Ecto neural progenitor cell (in vitro differentiated cells): ENCODE results near the gene TNFRSF14.
"Not testable (repeated sequence)": the region's sequence is repeated elsewhere in the genome, so short reads cannot be mapped to it uniquely, and the experiment has no call there.

Experiments used
- DNase-seq: peaks from one replicate; pipeline ENCODE4 v3.0.0-alpha.2; 2018; ENCODE audit warnings: low spot score

The TNFRSF14 gene

DNA sequence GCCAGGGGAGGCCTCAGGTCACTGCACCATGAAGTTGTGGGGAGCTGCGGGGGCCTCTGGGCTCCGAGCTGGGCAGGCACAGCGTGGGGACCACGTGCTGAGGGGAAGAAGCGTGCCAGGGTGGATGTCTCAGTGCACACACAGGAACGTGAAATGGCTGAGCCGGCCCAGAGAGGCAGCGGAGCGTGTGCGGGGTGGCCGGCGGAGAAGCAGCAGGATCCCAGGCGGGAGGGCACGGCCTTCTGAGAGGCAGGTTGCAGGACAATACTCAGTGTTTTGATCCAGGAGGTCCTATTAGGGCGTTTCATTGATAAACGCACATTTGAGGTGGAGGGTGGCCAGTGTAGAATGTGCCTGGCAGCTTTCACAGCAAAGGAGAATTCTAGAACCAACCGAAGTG lies 12.9 kb downstream of the TNFRSF14 start:
- no peak for DNase-seq

DNA sequence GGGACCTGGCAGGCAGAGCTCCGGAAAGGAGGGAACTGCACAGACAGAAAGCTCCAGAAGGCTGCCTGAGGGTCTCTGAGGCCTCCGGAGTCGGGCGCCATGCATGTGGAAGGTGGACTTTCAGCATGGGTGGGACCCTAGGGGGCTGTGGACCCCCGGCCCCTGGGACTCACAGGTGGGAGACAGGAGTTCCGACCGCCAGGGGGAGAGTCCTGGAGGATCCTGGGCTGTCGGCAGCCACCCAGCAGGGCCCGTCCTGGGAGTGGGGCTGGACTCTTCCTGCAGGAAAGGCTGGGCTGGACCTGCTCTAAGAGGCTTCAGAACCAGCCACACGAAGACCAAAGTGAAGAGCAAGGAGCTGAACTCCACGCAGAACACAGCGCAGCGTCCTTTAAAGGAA lies 13.5 kb downstream of the TNFRSF14 start:
- DNase-seq, result not testable (repeated sequence)

DNA sequence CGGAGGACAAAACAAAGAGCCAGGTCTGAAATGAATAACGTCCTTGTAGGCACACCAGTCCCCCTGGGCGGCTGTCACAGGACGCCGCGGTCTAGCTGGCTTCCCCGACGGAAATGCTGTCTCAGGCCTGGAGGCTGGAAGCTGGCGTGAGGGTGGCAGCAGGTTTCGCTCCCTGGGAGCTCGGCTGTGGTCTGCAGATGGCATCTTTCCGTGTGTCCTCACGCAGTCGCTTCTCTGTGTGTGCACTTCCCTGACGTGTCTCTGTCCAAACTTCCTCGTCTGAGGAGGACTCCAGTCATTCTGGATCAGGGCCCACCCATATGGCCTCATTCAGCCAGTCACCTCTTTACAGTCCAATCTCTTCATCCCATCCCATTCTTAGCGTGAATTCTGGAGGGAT lies 14.2 kb downstream of the TNFRSF14 start:
- DNase-seq, result no peak

DNA sequence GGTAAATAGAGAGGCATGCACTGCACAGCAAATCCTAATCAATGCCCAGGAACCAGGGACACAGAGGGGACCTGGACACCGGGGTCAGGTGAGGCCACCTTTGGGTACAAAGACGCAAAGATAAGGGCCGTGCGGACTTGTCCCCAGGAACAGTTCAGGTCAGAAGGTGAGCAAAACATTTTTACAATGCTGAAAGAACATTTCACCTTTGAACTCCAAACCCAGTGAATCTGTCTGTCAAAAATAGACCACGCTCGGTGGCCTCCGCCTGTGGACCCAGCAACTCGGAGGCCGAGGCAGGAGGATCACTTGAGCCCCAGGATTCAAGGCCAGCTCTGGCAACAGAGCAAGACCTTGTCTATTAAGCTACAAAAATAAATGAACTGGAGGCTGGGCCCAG lies 15.2 kb downstream of the TNFRSF14 start:
- no peak for DNase-seq

DNA sequence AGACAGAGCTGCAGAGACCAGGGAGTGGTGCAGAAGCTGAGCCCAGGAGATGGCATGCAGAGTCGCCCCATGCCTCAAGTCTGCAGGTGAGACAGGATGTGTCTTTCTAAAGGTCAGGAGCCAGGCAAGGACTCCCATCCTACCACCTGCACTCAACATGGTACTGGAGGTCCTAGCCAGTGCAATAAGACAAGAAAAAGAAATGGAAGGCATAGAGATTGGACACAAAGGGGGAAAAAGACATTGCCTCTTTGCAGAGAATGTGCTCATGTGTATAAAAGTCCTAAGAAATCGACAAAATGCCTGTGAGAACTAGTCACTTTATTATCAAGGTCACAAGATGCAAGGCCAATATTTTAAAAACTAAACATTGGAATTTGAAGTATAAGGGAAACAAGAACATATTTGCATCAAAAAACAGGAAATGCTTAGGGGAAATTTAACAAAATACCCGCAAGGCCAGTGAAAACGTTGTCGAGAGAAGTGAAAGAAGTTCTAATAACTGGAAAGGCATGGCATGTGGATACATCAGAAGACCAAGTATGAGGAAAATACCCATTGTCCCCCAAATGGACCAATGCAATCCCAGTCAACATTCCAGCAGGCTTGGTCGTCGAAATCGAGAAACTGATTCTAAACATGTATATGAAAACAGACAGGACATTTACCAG lies 17.2 kb downstream of the TNFRSF14 start:
- no peak for DNase-seq

DNA sequence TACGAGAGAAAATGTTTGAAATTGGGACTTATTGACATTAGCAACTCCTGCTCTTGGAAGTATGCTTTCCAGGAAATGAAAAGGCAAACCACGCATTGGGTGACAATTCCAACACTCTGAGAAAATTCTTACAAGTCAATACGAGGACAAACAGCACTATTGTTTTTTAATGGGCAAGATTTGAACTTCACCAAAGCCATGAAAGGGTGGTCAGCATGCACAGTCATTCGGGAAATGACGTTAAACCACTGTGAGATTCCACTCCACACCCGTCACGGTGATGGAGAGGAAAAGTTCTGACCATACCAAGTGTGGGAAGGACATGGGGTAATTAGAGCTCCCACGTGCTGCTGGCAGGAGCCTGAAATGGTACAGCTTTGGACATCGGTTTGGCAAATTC lies 18.2 kb downstream of the TNFRSF14 start:
- no peak for DNase-seq

DNA sequence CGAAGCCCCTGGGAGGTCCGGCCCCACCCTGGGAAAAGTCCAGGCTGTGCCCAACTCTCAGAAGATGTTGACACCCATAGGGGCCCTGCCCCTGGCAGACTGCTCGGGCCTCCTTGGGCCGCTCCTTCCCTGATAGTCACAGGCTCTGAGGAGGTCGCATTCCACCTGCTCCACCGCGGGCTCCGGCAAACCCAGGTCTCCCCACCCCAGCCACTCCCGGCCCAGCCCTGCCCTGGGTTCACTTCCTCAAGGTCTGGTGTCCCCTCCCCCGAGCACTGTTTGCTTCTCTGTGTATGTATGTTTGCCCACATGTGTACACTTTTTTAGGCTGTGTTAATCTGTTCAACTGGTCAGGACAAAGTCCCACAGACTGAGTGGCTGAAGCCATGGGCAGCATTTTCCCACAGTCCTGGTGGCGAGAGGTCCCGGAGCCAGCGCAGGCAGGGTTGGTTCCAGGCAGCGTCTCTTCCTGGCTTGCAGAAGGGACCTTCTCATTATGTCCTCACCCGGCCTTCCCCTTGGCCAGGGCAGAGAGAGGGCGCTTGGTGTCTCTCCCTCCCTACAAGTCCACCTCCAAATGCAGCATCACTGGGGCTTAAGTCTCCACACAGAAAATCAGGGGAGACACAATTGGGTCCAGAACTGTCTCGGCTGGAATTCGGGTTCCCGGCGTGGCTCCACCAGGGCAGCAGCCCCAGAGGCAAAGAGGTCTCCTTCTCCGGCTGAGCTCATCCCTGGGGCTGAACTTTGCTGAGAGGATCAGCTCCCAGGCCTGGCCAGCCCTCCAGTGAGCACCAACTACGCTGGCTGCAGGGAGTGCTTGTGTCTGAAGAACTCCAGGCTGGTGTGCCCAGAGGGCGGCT lies 19.9 kb downstream of the TNFRSF14 start:
- no peak for DNase-seq

DNA sequence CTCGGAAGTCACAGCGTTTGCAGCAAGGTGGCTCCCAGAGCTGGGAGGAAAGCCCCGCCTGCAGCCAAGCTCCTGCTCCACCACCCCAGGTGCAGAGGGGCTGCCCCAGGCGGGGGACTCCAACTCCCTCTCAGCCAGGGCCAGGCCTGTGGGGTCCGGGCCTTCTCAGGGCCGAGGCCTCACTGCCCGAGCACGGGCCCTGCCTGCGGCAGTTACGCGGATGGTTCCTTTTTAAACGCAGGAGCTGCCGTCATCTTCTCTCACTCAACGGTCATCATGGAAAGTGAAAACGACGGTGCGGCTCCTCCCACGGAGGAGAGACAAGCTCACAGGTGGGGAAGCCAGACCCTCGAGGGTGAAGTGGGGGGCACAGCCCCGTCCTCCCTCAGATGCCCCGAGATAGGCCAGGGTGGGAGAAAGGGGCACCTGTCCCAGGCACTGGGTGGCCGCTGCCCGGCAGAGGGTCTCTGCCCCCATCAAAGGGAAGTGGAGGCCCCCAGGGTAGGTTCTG lies 21.4 kb downstream of the TNFRSF14 start:
- not testable (repeated sequence) for DNase-seq

DNA sequence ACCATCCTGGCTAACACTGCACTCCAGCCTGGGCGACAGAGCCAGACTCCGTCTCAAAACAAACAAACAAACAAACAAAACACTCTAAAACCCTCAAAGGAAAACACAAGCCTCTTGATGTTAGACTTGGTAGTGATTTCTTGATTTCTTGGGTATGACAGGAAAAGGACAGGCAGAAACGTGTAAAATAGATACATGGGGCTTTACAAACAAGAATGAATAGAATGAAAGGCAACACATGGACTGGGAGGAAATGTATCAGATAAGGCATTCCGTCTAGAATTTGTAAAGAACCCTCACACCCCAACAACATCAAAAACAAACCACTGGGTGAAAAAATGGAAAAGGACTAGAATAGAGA lies 22.6 kb downstream of the TNFRSF14 start:
- DNase-seq, result no peak

DNA sequence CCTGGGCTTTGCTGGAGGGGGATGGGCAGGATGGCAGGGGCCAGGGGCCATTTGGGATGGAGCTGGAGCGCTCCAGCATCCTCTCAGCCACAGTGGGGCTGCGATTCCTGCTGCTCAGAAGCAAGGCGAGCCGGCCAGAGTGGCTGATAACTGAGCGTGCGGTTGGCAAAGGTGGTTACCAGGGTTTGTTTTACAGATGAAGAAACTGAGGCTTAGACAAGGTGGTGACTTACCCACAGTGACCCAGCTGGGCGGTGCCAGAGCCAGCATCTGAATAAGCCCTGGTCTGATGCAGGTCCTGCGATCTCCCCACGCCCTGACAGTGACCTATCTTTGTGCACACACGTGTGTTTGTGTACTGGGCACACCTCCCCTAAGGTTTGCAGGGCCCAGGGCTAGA lies 24.5 kb downstream of the TNFRSF14 start:
- DNase-seq, result no peak

DNA sequence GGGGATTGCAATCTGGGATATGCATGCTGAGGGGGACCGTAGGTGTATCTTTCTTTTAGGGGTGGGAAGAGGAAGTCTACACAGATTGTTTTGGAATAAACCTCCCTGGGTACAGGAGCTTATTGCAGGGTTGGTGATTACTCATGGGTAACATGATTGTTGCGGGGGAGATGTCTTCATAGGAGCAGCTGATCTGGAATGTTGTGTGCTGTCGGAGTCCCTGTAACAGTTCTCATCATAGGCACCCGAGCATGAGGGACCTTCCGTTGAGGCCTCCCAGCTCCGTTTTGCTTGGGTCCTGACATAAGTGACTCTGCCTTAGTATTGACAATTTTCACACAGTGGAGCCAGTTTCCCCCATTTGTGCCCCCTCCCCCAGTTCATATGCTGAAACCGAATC lies 26.2 kb downstream of the TNFRSF14 start:
- no peak for DNase-seq

DNA sequence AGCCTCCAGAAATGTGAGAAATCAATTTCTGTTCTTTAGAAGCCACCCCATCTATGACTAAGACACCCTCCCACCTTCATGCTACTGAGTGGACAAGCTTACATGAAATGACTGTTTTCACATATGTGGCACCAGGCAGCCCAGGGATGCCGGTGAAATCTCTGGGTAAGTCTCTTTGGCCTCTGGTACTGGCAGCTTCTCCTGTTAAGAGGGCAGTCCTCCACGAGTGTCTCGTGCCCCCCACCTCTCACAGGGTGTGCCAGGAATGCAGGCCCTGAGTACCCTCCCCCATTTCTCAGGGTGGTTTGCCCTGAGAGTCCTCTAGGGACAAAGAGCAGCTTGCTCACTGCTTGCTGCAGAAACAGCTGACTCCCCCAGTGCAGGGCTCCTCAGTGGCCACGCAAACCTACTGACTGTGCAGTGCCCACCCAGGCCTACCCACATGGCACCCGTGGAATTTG lies 27.2 kb downstream of the TNFRSF14 start:
- no peak for DNase-seq

DNA sequence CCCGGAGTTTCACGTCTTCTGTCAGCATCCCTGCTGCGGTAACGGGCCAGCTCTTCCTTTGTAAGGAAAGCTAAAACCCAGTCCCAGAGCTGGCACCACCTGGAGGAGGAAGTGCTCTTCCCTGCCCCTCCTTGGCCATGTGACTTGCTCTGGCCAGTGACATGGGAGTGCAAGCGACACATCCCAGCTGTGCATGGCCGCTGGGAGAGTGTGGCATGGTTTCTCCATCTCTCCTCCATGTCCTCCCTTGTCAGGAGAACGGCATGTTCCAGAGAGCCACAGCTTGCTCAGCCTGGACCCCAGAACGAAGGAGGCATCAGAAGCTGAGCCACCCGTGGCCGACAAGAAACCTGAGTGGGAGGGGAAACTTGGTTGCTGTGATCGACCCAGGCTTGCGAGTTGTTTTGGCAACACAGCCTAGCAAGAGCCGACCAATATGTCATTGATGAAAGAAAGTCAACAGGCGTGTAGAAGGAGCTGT lies 27.7 kb downstream of the TNFRSF14 start:
- DNase-seq, result no peak

DNA sequence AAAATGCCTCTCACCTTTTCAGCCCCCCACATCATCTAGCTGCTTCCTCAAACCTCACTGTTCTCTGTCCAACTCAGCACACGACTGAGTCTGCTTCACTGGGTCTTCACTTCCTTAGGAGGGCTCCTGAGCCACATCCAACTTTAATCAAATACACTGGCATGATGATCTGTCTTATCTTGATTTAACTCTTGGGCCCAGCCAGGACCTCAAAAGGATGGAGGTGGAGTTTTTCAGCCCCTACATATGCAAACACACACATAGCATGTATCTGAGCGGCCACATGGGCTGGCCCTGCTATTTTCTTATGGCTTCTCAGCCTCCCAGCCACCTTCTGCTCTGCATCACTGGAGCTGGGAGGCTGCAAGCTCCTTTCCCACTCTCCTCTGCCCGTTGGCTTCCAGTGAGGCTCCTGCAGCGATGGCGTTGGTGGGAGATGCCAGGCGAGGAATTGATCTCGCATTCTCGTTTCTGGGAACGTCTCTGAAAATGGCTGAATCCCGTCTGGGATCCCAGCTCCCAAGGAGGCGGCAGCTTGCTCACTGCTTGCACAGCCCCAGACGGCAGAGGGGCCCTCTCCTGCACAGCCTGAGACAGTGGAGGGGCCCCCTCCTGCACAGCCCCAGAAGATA lies 28.6 kb downstream of the TNFRSF14 start:
- DNase-seq, result no peak

DNA sequence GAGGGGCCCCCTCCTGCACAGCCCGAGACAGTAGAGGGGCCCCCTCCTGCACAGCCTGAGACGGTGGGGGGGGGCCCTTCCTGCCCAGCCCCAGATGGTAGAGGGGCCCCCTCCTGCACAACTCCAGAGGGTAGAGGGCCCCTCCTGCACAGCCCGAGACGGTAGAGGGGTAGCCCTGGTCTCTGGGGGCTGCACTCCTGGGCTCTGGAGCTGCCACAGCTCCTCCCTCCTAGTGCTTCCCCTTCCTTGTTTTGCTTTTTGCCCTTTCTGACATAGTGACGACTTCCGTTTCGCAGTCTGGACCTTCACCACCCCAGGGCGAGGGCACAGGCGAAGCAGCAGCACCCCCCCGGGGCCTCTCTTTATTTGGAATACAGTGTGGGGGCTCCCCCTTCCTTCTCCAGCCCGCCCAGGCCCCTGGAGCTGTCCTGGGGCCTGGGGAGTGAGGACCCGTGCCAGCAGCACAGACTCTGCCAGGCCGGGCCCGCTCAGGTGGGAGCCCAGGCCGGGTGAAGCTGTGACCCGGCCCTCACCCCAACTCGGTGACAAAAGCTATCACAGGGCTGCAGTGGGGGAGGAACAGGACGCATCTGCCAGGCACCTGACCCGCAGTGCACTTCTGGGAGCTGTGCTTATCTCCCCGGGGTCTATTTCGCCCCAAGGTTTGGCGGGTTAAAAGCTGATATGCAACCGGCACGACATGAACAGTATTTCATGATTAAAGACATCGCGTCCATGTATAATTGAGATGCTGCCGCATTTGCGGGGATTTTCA lies 29.3 kb downstream of the TNFRSF14 start:
- no peak for DNase-seq

DNA sequence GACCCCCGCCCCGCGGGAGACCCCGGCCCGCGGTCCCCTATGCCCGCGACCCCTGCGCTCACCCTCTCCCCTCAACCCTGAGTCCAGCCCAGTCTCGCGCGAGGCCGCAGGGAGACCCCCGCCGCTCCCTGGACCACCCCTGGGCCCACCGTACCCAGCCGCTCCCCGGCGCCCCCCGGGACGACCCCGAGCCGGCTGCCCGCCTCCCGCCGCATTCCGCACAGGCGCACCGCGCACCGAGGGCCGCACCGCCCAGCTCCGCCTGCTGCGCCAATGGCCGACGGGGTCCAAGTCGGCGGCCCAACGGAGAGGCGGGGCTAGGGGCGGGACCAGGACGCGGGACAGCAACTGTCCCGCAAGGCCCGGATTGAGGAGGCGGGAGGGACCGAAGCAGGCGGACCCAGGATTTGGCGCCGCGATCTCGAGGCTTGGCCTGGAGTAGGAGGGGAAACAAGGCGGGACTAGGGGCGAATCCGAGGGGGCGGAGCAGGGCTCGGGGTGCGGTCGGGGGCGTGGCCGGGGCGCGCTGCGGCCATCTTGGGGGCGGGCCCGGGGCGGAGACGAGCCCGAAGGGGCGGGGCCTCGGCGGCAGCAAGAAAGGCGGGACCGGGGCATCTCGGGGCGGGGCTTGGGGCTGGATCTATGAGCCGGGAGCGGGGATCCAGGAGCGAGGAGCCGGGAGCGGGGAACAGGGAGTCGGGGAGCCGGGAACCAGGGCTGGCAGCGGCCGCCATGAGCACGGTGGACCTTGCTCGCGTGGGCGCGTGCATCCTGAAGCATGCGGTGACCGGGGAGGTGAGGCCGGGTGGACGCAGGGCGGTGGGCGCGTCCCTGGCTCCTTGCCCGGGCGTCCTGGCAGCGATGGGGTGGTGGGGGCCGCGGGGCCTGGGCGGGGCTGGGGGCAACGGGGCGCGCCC lies 30.2 kb downstream of the TNFRSF14 start, which contains the start of gene PRXL2B:
Gene PRXL2B, plus strand, starts transcription at position 624 of the 917 bp plus-strand sequence. Its CDS starts 109 bp downstream, at position 733.
- peak; percentile 100 for DNase-seq

DNA sequence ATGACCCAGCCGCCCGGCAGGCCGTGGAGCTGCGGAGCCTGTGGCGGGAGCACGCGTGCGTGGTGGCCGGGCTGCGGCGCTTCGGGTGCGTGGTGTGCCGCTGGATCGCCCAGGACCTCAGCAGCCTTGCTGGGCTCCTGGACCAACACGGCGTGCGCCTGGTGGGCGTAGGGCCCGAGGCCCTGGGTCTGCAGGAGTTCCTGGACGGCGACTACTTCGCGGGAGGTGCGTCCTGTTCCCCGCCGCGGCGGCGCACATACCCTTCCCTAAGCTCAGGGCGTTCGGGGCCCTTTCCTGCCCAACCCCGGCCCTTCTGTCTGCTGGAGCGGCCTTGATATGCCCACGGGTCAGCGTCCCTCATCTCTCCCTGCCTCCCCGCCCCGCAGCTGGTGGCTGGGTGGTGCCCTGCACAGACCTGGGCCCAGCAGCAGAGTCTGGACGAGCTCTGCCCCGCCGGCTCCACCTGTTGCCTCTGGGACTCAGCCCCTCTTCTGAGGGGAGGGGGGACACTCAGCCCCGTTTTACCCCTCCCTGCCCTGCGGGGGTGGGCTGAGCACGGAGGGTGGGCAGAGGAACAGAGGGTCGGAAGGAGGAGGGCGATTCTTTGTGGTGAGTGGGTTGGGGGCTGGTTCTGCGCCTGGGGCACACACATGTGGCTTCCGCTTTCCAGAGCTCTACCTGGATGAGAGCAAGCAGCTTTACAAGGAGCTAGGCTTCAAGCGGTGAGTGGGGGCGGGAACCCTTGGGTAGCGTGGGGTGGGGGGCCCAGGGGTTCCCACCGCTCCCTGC lies 31.1 kb downstream of the TNFRSF14 start:
- no peak for DNase-seq

DNA sequence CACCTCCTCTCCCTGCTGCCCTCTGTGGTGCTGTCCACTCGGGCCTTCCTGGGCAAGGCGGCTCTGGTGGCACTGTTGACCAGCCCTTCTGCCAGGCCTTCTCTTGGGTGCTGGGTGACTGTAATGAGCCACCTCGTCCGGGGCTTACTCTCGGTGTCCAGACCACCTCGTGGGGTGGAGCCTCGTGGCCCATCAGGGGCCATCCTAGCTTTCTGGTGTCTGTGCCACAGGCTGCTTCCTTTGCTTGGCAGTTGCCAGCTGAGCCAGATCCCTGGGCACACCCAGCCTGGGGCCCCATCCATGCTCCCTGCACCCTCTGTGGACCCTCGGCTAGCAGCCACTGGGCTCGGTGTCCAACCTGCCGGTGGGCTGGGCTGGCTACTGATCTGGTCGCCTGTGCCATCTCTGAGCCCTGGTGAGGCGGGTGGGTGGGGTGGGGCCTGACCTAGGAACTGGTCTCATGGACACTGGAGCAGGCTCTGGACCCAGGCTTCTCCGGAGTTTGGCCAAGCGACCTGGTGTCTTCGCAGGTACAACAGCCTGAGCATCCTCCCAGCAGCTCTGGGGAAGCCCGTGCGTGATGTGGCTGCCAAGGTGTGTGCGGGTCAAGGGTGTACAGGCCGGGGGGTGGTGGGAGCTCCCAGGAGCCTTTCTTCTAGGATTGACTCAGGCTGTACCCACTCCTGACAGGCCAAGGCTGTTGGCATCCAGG lies 31.8 kb downstream of the TNFRSF14 start:
- DNase-seq, result no peak
